Stimulated activated CD8-positive, alpha-beta memory T cell treated with anti-CD3 and anti-CD28 coated beads, Interleukin-7, amount 100 ng/mL, for 1 hour (primary cell): ENCODE data around the gene RPLP1.

Source experiments
- DNase-seq, 2 donors: peaks; one replicate each; pipeline ENCODE4 v3.0.0-alpha.2; 2020; ENCODE audit warnings: low read depth in 2 of 2

RPLP1 gene

GRCh38 chr15:69468241-69469121 is 15.9 kb downstream of the RPLP1 start:
- DNase-seq, result peak; percentile 61 to 63

- no peak for DNase-seq
Measured at GRCh38 chr15:69469467-69470201, 17.0 kb downstream of the RPLP1 start.

- no peak for DNase-seq
Measured at GRCh38 chr15:69472046-69472445, 19.4 kb downstream of the RPLP1 start.

GRCh38 chr15:69472562-69472961 is 19.9 kb downstream of the RPLP1 start:
- DNase-seq, result no peak

- no peak for DNase-seq
Measured at GRCh38 chr15:69474291-69474690, 21.7 kb downstream of the RPLP1 start.

- DNase-seq, result no peak
Measured at GRCh38 chr15:69474846-69475455, 22.3 kb downstream of the RPLP1 start.

- DNase-seq, result peak; percentile 46 to 59
Measured at GRCh38 chr15:69475769-69476358, 23.2 kb downstream of the RPLP1 start.

GRCh38 chr15:69476704-69477473 is 24.3 kb downstream of the RPLP1 start:
- DNase-seq, result no peak

GRCh38 chr15:69478259-69478781 is 25.7 kb downstream of the RPLP1 start:
- DNase-seq, result peak in 1 of 2 donors; percentile 15

GRCh38 chr15:69479081-69479480 is 26.5 kb downstream of the RPLP1 start:
- DNase-seq, result no peak

- no peak for DNase-seq
Measured at GRCh38 chr15:69479971-69480370, 27.4 kb downstream of the RPLP1 start.

GRCh38 chr15:69480932-69481331 is 28.3 kb downstream of the RPLP1 start:
- DNase-seq, result no peak

- DNase-seq, result no peak
Measured at GRCh38 chr15:69482686-69483256, 30.2 kb downstream of the RPLP1 start.

GRCh38 chr15:69484837-69485236 is 32.2 kb downstream of the RPLP1 start:
- no peak for DNase-seq

- DNase-seq, result no peak
Measured at GRCh38 chr15:69486481-69487110, 34.0 kb downstream of the RPLP1 start.

GRCh38 chr15:69489073-69489571 is 36.5 kb downstream of the RPLP1 start:
- no peak for DNase-seq

GRCh38 chr15:69490356-69491037 is 37.9 kb downstream of the RPLP1 start:
- DNase-seq, result no peak

- no peak for DNase-seq
Measured at GRCh38 chr15:69491038-69491505, 38.5 kb downstream of the RPLP1 start.

GRCh38 chr15:69493406-69493805 is 40.8 kb downstream of the RPLP1 start:
- no peak for DNase-seq
